HG02981 (cell line): Measurements from ENCODE around the gene CDH8.

Experiments
- ATAC-seq: cut with Tn5 transposase; IDR thresholded peaks from one replicate; pipeline ENCODE4 v1.9.1; 2021; ENCODE audit warnings: mild to moderate bottlenecking, moderate library complexity; ENCODE audit not compliant: unreplicated experiment

The CDH8 gene

DNA sequence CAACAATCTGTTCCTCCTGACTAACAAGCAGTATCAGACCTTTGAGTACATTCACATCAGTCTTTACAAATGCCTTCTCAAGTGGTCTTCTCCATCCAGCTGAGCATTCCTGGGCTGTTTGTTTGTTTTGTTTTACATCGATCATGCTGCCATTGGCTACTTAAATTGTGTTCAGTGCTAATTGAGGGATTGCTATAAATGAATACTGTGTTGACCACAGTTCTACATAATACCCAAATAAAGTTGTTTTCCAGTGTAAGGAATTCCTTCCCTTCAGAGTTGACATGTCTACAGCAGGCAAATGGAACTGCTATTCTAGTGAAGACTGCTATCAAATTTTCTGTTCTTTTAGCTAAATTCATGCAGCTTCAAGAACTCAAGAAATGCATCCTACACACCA, 3.2 kb downstream of the CDH8 start:
- ATAC-seq, result no peak

DNA sequence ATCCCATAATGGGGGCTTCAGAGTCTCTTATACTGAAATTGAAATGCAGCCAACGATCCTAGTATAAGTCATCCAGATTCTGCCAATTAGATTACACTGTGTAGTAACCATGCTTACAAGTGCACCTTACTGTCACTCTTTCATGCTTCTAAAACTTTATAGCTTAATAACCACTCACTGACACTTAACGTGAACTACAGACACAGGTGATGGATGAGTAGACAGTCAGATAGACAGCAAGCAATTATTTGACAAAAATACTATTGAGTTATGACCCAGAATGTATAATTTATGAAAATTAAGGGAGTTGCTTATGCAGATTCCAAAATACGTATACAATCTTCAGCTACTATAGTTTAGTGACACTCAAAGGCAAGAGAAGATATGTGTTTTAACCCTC, 6.3 kb downstream of the CDH8 start:
- ATAC-seq, result no peak

DNA sequence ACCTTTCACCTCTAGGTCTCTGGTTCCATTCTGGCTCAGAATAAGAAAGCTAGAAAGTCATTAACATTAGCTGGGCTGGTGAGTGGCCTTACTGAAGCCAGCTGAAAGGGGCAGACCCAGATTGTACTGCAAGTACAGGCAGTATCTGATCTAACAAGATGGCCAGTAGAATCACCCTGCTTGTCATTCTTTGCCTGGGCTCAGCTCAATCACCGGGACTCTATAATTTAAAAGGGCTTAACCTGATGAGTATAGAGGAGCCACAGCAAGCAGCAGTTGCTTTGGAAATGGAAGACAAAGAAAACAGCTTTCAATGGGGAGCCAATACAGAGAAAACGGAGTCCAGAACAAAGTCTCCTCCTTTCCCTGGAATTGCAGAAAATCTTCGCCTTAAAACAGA, 13.6 kb downstream of the CDH8 start:
- ATAC-seq, result no peak

DNA sequence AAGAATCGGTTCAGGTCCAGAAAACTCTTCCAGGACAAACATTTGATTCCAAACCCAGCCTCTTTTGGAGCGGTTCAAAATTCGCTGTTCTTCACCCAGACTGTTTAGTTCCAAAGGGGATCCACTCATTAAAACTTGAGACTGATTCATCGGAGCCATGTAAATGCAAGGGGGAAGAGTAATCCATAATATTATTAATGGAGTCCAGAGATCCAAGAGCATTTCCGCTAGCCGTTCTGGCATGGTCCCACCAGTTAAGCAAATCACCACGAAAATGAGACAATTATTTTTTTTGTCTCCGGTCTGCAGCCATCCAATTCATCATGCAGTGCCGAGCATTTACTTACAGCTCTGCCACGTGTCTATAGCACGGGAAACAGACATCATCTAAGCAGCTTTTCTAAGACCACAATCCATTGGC, 15.1 kb downstream of the CDH8 start:
- no peak for ATAC-seq

DNA sequence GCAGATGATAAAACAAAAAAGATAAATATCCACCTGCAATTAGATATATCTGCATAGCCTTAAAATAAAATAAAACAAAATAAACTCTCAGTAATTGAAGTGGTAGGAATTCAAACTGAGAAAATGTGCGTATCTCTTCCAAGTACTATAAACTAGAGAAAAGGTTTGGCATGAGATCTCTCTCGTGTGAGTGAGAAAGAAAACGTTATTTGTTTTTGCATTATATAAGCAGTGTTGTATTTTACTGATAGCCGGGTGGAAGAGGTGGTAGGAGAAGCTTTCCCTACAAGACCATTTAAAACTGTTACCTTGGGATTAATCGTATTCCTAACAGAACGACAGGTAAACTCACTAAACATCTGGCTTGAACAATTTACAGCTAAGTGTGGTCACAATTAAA, 15.6 kb downstream of the CDH8 start:
- ATAC-seq, result no peak

DNA sequence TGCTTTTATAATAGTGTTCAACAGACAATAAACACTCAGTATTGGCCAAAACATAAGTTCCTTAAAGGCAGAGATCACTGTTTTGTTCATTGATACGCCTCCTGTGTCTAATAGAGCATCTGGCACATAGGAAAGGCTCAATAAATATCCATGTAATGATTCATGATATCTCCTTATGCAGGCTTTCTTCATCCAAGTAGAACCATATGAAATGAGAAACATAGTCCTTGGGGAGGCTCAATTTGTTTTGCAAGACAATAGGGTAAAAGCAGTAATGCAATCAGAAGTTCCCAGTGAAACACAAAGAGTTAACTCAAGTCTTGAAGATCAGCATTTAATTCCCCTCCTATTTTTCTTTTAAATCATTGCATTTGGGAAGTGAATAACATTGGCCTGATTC, 16.4 kb downstream of the CDH8 start:
- no peak for ATAC-seq

DNA sequence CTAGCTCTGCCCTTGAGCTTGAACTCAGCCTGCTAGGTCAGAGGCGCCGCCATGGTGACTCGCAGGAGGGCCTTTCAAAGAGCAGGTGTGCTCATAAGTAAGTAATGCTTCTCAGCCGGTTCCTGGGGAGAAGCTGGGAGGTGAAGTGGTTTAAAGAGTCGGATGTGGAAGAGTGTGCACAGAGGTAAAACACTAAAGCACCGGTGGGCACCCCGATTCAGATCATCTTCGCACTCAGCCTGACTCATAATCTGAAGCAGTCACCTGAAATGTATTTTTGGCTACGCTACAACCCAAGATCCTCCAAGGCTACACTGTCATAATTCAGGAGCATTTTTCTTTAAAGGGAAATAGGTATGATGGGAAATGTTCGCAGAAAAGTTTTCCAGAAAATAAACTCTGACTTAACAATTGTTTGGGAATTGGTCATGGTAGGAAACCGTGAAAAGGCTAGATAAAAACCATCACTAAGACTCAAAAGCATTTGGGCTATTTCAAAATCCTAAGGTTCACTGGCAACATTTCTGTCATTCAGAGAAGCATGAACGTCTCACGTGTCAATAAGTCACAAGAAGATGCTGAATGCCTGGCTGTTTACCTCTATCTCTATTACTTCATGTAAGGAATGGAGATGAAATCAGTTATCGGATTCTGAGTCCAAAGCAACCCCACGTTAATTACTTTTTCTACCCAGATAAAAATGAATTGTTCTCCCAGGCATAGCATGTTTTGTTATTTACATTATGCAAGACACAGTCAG, 17.8 kb downstream of the CDH8 start:
- ATAC-seq, result no peak

DNA sequence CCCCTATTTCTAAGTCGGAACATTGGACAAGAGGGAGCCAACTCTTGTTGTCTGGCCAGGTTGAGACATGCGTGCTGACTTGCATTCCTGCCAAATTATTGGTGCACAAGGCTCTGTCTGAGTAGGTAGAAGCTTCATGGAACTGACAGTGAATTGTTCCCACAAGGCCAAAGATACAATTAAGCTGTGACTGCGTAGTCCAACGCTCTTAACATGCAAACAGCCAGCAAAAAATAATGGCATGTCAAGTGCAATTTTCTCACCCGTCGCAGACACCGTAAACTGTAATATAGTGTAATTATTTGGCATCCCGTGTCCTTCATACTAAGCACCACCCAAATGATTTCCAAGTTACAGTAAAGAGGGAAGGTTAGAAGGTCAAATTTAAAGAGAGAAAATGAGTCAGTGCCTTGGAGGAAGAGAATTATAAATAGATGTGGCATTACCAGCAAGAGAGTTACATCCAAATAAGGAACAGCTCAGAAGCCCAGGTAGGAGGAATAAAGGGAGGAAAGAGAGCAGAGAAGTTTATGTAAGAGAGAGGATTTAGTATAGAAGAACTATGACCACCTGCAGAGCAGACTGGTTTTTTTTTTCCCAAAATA, 21.8 kb downstream of the CDH8 start:
- no peak for ATAC-seq

DNA sequence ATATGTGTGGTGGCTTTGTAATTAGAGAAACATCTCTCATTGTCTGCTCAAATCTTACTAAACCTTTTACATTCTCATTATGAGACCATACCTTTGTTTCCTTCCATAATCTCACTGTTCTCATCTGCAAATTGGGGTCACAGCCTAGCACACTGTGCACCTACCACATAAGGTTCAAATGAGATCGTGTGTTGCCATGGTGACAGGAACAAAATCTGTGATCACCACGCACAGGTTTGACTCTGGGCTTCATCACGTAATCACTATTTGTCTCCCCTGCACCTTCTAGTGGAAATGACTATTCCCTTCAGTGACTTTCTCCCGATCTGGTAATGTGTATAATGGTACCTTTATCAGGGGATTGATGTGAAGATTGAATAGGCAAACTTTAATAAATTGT, 26.1 kb downstream of the CDH8 start:
- ATAC-seq, result no peak

DNA sequence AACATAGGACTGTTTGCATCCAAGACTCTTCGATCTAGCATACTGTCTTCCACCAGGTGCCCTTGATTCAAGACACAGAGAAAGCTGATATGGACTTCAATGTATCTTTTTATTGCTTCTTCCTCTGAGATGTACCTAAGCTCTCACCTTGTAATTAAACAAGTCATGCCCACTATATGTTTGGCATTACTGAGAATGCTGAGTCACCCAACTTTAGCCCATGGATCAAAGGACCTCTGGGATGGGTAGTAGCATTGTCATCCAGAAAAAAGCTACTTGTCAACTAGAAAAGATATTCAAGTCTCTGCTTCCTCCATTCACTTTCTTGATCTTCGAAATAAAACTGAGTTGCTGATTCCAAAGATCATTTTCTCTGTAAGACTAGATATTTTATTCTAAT, 37.8 kb downstream of the CDH8 start:
- no peak for ATAC-seq

DNA sequence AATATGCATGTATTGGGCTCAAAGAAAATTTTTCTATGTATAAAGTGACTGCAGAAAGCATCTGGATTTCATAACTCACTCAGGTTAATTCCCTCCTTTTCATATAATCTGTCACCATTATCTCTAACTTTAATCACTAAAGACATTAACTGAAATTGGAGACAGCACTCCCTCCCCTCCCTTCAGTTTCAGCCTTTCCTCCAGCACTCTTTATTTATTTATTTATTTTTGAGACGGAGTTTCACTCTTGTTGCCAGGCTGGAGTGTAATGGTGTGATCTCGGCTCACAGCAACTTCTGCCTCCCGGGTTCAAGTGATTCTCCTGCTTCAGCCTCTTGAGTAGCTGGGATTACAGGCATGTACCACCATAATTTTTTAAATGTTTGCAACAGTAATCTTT, 43.1 kb downstream of the CDH8 start:
- ATAC-seq, result no peak

DNA sequence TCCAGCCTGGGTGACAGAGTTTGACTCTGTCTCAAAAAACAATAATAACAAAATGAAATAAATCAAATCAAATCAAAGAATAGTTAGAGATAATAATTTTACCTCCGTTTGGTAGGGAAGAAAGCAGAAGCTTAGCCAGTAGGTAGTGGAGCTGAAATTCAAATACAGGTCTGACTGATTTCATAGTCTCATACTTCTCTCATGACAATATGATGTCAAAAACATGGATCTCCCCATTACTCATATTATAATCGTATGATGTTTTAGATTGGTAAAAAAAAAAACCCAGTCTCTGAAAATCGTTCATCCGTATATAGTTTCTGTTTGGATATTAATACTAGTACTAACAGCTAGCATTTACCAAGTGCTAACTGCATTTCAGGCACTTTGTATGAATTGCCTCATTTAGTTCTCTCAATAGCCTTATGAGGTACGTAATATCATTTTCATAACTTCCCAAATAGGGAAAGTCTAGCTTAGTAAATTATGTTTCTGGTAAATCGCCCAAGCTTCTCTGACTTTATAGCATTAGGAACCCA, 48.7 kb downstream of the CDH8 start:
- ATAC-seq, result no peak

DNA sequence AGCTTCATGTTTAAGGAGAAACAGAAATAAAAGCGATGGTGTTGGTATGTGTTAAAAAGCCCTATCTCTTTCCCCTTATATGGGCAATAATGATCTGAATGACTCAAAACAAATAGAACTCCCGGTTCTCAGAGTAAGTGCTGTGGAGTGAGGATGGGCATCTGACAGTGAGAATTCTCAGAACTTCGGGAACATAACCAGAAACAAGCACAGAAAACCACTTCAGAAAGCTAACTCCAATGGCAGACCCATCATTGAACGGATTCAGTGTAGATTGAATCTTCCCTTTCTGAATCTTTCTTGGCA, 67.2 kb downstream of the CDH8 start:
- no peak for ATAC-seq

DNA sequence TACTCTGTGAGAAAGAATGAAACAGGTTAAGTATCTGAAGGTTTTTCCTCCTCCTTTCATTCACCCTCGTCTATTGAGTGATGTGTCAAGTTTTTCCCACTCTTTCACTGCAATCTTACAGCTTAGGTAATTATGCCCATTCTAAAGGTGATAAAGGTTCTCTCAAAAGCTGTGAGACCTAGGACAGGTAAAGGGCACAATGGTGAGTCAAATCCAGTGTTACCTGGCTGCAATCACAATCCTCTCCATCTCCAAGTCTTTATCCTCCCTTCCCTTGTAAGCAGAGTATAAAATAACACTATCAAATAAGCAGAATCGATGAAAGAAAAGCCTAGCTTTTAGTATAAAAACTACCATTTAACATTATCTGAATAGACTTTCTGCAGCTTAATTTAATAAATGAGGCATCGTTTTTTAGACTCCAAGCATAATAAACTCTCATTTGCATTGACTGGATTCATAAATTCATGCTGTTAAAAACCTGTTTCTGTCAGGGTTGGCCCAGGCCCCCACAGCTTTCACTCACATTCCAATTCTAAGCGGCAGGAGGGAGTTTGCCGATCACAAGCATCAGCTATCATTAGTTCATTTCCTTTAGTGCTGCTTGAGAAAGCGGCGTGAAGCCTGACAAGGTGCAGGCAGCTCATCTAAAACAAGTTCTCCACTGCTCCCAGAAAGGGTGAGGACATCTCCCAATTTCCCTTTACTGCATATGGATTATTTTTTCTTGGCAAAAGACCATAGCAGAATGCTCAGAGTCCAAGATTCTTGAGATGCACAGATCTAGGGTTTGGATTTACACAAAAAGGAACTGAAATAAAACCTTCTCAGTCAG, 67.8 kb downstream of the CDH8 start:
- ATAC-seq, result no peak

DNA sequence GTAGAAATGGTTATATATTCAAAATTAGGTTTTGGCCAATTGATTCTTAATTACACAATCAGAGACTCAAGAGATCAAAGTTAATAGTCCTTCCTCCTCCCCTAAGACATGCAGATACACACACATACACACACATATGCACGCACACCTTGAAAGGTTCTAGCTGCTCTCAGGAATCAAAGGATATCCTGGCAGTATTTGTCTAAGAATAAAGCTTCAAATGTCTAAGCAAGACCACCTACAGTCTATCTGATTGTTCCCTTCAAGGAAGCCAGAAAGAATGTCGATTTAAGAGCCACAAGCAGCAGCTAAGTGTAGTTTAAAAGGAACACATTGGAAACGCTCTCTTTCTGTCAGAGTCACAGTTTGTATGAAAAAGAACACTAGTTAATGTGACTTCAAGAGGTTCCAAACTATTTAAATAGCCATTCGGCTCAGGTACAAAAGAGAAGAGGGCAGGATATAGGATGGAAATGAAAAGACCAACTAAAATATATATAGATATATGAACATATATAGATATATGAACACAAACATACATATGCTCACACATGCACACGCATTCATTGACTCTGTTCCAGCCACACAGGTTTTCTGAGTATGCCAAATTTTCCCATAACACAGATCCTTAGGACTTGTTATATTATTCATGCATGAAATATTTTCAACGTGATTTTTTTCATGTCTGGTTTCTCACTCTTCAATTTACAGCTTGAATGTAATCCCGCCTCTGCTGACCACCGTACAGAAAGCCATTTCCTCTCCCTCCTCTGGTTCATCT, 79.0 kb downstream of the CDH8 start:
- ATAC-seq, result no peak

DNA sequence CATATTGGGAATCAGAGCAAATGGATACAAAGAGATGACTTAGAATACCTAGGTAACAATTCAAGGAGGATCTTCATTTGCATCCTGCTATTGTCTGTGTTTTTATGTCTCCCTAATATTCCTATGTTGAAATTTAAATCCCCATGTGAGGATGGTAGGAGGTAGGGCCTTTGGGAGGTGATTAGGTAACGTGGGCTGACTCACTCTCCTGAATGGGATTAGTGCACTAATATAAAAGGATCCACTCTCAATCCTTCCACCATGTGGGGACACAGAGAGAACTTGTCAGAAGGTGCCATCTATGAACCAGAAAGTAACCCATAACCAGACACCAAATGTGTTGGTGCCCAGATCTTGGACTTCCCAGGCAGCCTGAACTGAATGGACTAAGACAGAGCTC, 83.4 kb downstream of the CDH8 start:
- no peak for ATAC-seq

DNA sequence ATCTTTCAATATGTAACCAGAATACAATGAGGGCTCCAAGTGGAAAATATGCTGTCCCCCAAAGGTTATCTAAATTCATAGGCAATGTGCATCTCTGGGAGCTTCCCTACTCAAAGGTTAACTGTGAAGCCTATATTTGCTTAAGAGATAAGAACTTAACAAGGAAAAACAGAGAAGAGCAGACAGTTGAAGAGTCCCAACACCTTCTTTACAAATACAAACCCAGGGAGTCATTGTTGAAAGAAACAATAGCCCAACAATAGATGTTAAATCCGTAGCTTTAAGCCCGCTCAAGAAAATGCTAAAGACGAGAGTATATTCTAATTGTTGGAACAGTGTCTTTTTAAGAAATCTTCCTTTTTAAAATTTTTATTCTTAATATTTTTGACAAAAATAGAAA, 87.8 kb downstream of the CDH8 start:
- no peak for ATAC-seq

DNA sequence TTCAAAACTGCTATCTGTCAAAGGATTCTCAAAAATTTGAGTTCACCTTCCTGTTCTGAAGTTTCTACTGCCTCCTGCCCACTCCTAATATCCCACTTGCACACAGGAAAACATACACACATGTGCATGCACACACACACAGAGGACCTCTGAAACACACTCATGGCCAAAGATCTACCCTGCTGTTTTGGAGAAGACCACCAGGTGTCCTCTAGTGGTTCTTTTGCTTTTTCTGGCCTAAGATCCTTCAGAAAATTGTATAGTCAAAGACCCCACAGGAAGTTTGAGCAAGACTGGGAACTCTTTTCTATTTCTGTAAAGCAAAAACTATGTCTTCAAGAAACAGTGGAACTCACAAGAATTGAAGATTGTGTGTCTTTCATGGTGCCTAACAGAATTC, 90.2 kb downstream of the CDH8 start:
- no peak for ATAC-seq

DNA sequence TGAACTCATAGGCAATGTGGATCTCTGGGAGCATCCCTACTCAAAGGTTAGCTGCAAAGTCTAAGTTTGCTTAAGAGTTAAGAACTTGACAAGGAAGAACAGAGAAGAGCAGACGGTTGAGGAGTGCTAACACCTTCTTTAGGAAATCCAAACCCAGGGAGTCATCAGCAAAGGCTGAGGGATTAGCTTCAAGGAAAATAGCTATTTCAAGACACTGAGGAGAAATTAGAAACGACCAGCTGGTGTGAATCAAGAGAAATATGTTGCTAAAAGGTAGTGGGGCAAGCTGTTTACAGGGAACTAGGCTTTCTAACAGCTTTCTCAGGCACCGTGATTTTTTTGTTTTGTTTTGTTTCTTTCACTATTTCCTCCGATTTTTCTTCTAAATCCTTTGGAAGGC, 90.7 kb downstream of the CDH8 start:
- no peak for ATAC-seq

DNA sequence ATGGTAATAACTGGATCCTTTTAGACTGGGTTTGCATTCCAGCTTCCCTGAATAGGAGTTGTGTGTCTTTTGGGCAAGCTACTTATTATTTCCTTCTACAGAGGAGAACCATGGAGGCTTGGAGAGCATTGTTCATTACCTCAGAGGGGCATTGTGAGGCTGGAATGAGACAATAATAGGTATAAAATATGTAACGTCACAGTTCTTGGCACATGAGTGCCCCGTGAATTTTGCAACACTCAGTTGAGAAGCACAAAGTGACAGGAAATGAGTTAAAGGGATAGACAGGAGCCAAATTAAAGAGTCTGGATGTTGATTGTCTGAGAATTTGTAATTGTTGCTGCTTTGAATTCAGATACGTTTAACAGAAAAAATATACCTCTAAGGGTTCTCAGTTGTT, 92.2 kb downstream of the CDH8 start:
- ATAC-seq, result no peak

DNA sequence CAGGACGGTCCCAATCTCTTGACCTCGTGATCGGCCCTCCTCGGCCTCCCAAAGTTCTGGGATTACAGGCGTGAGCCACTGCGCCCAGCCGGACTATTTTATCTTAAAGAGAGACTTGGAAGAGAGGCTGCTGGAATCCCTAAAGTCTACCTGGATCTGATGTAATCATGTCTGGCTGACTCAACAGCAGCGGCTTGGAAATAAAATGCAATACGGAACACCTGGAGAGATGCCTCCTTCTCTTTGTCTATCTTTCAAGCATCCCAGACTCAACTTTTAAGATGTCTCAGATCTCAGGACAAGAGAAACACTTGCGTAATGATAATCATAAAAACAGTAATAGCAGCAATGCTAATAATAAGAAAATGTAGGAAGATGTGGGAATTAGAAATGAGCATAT, 95.6 kb downstream of the CDH8 start:
- no peak for ATAC-seq
